HEK293 (cell line): ENCODE results near the gene SERPINA1.

Source experiments
- ZNF660 ChIP-seq: fragments of 450-650 bp; IDR thresholded peaks from 2 replicates; pipeline ENCODE4 v1.5.1; 2018; ENCODE audit warnings: missing biosample characterization, mild to moderate bottlenecking, missing genetic modification characterization
- ZNF837 ChIP-seq: fragments of 450-650 bp; formaldehyde crosslinking; IDR thresholded peaks from 2 replicates; pipeline ENCODE4 v1.5.1; 2016; ENCODE audit warnings: missing biosample characterization, missing genetic modification characterization

- TF ChIP-seq ZNF660 (tag by site-specific recombination) (no peak), ZNF837 (tag by site-specific recombination) (no peak)
Measured at GRCh38 chr14:94363151-94363624, 25.2 kb downstream of the SERPINA1 start.
